Loucy (cell line): ENCODE results near the gene TASP1.

Source experiments
- EZH2phosphoT487 ChIP-seq: fragments of 200-600 bp; IDR thresholded peaks from 2 replicates; pipeline ENCODE4 v1.6.1; 2018; ENCODE audit warnings: antibody characterized with exemption, mild to moderate bottlenecking, moderate library complexity, borderline replicate concordance
- TF ChIP-seq, protein P1 (sequence below): fragments of 200-600 bp; sonication (generic); conservative IDR thresholded peaks from 2 replicates; pipeline ENCODE4 v1.5.1; 2014; ENCODE audit warnings: mild to moderate bottlenecking, antibody characterized with exemption, low read length

DNA sequence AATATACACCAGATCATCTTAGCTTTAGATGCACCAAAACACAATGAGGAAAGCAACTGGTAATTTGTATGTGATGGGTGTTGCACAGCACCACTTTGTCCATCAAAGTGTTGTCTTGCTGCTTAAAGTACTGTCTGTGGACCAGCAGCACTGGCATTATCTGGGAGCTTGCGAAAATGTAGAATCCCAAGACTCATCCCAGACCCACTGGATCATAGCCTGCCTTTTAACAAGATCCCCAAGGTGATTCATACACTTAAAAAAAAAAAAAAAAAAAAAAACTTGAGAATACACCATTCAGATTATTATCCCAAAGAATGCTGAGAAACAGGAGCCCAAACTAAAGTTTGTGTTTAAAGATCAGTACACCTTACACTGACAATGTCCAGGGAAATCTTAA is 123.4 kb downstream of the TASP1 start:
- TF ChIP-seq, protein P1, sequence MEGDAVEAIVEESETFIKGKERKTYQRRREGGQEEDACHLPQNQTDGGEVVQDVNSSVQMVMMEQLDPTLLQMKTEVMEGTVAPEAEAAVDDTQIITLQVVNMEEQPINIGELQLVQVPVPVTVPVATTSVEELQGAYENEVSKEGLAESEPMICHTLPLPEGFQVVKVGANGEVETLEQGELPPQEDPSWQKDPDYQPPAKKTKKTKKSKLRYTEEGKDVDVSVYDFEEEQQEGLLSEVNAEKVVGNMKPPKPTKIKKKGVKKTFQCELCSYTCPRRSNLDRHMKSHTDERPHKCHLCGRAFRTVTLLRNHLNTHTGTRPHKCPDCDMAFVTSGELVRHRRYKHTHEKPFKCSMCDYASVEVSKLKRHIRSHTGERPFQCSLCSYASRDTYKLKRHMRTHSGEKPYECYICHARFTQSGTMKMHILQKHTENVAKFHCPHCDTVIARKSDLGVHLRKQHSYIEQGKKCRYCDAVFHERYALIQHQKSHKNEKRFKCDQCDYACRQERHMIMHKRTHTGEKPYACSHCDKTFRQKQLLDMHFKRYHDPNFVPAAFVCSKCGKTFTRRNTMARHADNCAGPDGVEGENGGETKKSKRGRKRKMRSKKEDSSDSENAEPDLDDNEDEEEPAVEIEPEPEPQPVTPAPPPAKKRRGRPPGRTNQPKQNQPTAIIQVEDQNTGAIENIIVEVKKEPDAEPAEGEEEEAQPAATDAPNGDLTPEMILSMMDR, result no peak
- TF ChIP-seq EZH2phosphoT487, result no peak
